Upper lobe of right lung (tissue), 1 donor: Measurements from ENCODE around the gene DZIP3. TPM values are rescaled to one million over a fixed set of nuclear protein-coding genes. Genes with fewer than 3 reads are reported as not detected.
"Not testable (repeated sequence)": the region's sequence is repeated elsewhere in the genome, so short reads cannot be mapped to it uniquely, and the experiment has no call there.

Source experiments
- ATAC-seq: fragments of 200-7000 bp; cut with Tn5 transposase; one replicate; pipeline ENCODE4 v1.9.1; 2020; ENCODE audit warnings: mild to moderate bottlenecking, moderate library complexity
- DNase-seq: peaks from one replicate; pipeline ENCODE4 v3.0.0-alpha.2; 2020
- H3K27ac ChIP-seq: fragments of 200-600 bp; one replicate; pipeline ENCODE4 v1.8.0; 2022
- H3K27me3 ChIP-seq: fragments of 200-600 bp; one replicate; pipeline ENCODE4 v1.8.0; 2022; ENCODE audit warnings: mild to moderate bottlenecking
- H3K36me3 ChIP-seq: fragments of 200-600 bp; one replicate; pipeline ENCODE4 v1.8.0; 2022
- H3K4me1 ChIP-seq: fragments of 200-600 bp; one replicate; pipeline ENCODE4 v1.8.0; 2022
- H3K4me3 ChIP-seq: fragments of 200-600 bp; one replicate; pipeline ENCODE4 v1.8.0; 2022; ENCODE audit warnings: mild to moderate bottlenecking
- H3K9me3 ChIP-seq: fragments of 200-600 bp; one replicate; pipeline ENCODE4 v1.8.0; 2022
- intact Hi-C: fragments of 100-400 bp; cut with DNase I; formaldehyde crosslinking; loops from one replicate; pipeline ENCODE4 v1.11.0; 2022
- total RNA-seq: library from RNA; stranded (reverse); fragmentation: NEBNext Ultra II Directional; extraction: Animal tissue kit (Norgen Biotek cat#: 25700); gene quantifications from one replicate; pipeline ENCODE4 v1.2.1, GENCODE V29; 2021
- TF ChIP-seq, protein P1 (sequence below): fragments of 200-600 bp; IDR thresholded peaks from one replicate; pipeline ENCODE4 v1.8.0; 2022; ENCODE audit warnings: antibody characterized with exemption
- donor health status: DM: no; HTN: yes; CAD: no; lungs with severe emphysema.

The DZIP3 gene
- total RNA-seq, 1 donor from 2014 or later, result 8.9 TPM

DNA sequence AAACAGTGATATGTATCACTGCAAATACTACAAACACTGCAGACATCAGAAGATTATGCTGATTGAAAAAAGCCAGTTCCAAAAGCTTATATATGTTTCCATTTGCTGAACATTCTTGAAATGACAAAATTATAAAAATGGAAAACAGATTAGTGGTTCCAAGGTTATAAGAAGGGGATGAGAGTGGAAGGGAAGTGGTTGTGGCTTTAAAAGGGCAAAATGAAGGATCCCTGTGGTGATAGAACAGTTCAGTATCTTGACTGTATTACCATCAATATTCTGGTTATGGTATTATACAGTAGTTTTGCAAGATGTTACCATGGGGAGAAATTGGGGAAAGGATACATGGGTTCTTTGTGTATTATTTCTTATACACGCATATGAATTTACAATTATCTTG lies 77.8 kb downstream of the DZIP3 start:
- DNase-seq (no peak), ATAC-seq (no peak)
- Histone ChIP-seq H3K27ac (no peak overlapping the region), H3K4me1 (no peaks in the 10 kb centered on the region), H3K4me3 (no peak overlapping the region), H3K36me3 (peaks cover 5% of the 10 kb centered on the region), H3K27me3 (no peaks in the 10 kb centered on the region), H3K9me3 (no peaks in the 10 kb centered on the region)
- TF ChIP-seq, protein P1, sequence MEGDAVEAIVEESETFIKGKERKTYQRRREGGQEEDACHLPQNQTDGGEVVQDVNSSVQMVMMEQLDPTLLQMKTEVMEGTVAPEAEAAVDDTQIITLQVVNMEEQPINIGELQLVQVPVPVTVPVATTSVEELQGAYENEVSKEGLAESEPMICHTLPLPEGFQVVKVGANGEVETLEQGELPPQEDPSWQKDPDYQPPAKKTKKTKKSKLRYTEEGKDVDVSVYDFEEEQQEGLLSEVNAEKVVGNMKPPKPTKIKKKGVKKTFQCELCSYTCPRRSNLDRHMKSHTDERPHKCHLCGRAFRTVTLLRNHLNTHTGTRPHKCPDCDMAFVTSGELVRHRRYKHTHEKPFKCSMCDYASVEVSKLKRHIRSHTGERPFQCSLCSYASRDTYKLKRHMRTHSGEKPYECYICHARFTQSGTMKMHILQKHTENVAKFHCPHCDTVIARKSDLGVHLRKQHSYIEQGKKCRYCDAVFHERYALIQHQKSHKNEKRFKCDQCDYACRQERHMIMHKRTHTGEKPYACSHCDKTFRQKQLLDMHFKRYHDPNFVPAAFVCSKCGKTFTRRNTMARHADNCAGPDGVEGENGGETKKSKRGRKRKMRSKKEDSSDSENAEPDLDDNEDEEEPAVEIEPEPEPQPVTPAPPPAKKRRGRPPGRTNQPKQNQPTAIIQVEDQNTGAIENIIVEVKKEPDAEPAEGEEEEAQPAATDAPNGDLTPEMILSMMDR, result no peak
- intact Hi-C loops, result no loop called here

DNA sequence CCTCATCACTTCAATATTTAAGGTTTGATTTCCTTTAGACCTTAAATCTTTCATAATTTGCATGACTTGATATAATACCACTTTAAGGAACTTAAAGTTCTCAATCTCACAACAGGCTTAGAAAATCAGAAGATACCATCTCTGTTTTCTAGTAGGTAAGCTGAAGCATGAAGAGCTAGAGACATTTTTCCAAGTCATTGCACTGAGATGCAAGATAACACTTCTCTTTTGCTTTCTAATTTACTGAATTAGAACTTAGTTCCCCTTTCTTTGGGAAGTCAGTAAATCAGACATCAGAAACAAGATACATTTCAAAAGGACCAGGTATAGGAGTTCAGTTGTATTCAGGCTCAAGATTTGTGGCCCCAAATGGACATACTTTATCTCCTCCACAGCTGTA lies 79.7 kb downstream of the DZIP3 start:
- Histone ChIP-seq H3K4me3 (no peak overlapping the region), H3K36me3 (peaks cover 3% of the 10 kb centered on the region), H3K27ac (no peak overlapping the region), H3K27me3 (no peaks in the 10 kb centered on the region), H3K4me1 (no peaks in the 10 kb centered on the region), H3K9me3 (no peaks in the 10 kb centered on the region)
- intact Hi-C loops, result no loop called here
- TF ChIP-seq, protein P1, result no peak
- DNase-seq (no peak), ATAC-seq (no peak)

DNA sequence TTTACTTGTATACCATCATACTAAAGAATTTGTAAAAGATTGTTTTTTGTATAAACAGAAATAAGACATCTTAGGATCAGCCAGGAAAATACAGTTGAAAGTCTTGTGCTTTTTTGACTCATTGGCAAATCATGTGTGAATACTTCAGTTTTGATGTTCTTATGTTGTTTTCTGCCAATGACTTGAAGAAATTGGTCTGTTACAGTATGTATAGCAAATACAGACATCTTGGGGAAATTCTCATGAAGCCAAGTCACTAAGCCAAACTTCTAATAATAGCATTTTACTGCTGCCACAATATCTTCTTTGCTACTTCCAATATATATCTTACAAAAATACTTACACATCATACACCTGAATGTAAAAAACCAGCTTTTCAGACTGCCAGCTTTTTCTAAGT lies 83.2 kb downstream of the DZIP3 start:
- Histone ChIP-seq H3K4me1 (no peaks in the 10 kb centered on the region), H3K36me3 (no peaks in the 10 kb centered on the region), H3K9me3 (no peaks in the 10 kb centered on the region), H3K27me3 (no peaks in the 10 kb centered on the region), H3K4me3 (no peak overlapping the region), H3K27ac (no peak overlapping the region)
- TF ChIP-seq, protein P1, result no peak
- intact Hi-C loops, result no loop called here
- no peak for DNase-seq
- no peak for ATAC-seq

DNA sequence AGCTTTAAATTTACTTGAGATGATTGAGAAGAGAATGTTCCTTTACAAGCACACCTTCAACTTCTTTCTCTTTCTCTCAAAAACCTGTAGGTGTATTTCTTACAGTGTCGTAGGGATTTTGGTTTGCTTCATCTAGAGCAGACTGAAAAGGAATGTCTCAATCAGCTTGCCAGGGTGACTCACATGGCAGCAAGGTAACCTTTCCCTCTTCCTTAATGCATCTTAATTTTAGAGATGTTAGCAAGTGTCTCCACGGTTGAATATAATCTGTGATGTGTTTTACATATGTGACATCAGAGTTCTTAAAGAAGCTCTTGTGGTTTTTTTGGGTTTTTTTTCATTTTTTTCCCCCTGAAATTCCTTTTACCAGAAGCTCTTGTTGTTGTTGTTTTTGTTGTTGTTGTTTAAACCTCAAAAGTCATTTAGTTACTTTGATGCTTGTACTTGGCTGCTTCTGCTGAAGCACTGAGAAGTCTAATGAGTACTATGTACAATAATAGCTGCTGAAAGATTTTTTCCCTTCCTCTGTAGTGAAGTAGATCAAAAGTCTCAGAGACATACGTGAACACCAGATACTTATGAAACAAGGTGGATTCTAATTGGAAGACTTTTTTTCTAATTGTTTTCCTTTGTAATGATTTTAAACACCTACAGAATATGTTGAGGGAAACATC lies 84.6 kb downstream of the DZIP3 start:
- Histone ChIP-seq H3K36me3 (no peaks in the 10 kb centered on the region), H3K27me3 (no peaks in the 10 kb centered on the region), H3K4me1 (no peaks in the 10 kb centered on the region), H3K9me3 (no peaks in the 10 kb centered on the region), H3K27ac (no peak overlapping the region), H3K4me3 (no peak overlapping the region)
- TF ChIP-seq, protein P1, result no peak
- DNase-seq, result no peak
- intact Hi-C loops, result no loop called here
- ATAC-seq, result no peak

DNA sequence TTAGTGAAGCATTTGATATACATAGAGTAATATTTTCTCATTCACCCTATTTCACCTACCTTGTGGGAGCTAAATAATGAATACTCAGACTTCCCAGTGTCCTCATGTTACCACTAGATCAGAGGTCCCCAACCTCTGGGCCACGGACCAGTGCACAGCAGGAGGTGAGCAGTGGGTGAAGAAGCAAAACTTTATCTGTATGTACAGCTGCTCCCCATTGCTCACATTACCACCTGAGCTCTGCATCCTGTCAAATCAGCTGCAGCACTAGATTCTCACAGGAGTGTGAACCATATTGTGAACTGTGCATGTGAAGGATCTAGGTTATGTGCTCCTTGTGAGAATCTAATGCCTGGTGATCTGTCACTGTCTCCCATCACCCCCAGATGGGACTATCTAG lies 88.3 kb downstream of the DZIP3 start:
- DNase-seq, result no peak
- TF ChIP-seq, protein P1, result no peak
- no peak overlapping the region for H3K4me3 ChIP-seq
- H3K4me1 ChIP-seq, result no peaks in the 10 kb centered on the region
- H3K27ac ChIP-seq, result no peak overlapping the region
- no peaks in the 10 kb centered on the region for H3K9me3 ChIP-seq
- intact Hi-C loops, result no loop called here
- no peaks in the 10 kb centered on the region for H3K36me3 ChIP-seq
- ATAC-seq, result no peak
- H3K27me3 ChIP-seq, result no peaks in the 10 kb centered on the region

DNA sequence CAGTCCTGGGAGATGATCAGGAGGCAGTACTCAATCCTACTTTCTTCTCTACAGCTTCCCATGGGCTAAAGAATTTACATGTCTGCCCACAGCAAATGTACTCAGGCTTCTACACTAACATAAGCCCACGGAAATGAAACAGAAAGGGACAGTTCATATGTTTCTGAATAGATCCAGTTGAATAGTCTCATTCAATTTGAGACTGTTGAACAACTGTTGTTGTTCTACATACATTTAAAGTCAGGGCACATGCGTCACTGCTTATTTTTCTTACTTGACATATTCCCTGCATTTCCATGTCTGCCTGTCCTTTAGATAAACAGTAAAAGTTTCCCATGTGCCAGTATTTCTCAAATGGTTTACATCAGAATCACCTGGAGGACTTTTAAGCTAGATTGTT lies 102.8 kb downstream of the DZIP3 start:
- ATAC-seq, result not testable (repeated sequence)

More for the DNA sequence above, 102.8 kb downstream of the DZIP3 start:
- H3K4me3 ChIP-seq, intact Hi-C loops, H3K9me3 ChIP-seq, H3K27ac ChIP-seq, H3K27me3 ChIP-seq, H3K4me1 ChIP-seq, DNase-seq: not testable (repeated sequence)
- peaks cover 30% of the 10 kb centered on the region for H3K36me3 ChIP-seq
